HepG2 (cell line): ENCODE measurements around the gene SUN5. TPM values are rescaled to one million over a fixed set of nuclear protein-coding genes. Genes with fewer than 3 reads are reported as not detected.

Experiments used
- ATAC-seq: fragments of 200-7000 bp; cut with Tn5 transposase; 3 replicates; pipeline ENCODE4 v1.9.1; 2020; ENCODE audit warnings: mild to moderate bottlenecking, moderate library complexity
- BruUV-seq: library from RNA; stranded (reverse); fragments of 400-500 nt; replicated peaks from 2 replicates; lab custom pipeline; 2021; lab: Mats Ljungman, UMichigan
- CTCF ChIA-PET: fragments of 300-600 bp; formaldehyde crosslinking; extraction: SDS; loops from one replicate; lab custom pipeline; 2021; ENCODE audit warnings: low total read pairs, inconsistent platforms, low intra/inter-chr PET ratio; lab: Yijun Ruan, JAX
- POLR2A ChIA-PET: fragments of 350-600 bp; sonication (Branson Sonifier 250); formaldehyde crosslinking; loops from one replicate; lab custom pipeline; 2020; ENCODE audit warnings: antibody characterized with exemption, inconsistent platforms; lab: Yijun Ruan, JAX
- DNase-seq: peaks from one replicate; pipeline ENCODE4 v3.0.0-alpha.2; 2015; ENCODE audit warnings: low spot score
- FAIRE-seq: peaks from 3 replicates; lab custom pipeline; 2011; peaks lifted over from hg19 to GRCh38; lab: Jason Lieb, UNC
- H2AFZ ChIP-seq: one replicate; pipeline ENCODE4 v1.6.1; 2011; ENCODE audit warnings: low read length, inconsistent platforms
- H3K27ac ChIP-seq: fragments of 300-600 bp; 3 replicates; pipeline ENCODE4 v1.8.0; 2011; ENCODE audit warnings: mixed run types, mild to moderate bottlenecking, mixed read lengths, low read length, inconsistent platforms; ENCODE audit not compliant: insufficient read depth; ENCODE audit errors: extremely low read length
- H3K27me3 ChIP-seq, 2 experiments: fragments of 200-600 bp in 1 of 2; 2 replicates in 1 of 2; 3 replicates in 1 of 2; pipeline versions ENCODE4 v1.6.0 to v1.8.0; 2011; ENCODE audit warnings: low read length in 2 of 2, mild to moderate bottlenecking in 2 of 2, moderate library complexity in 2 of 2, inconsistent platforms in 1 of 2; ENCODE audit not compliant: insufficient read depth in 2 of 2, control insufficient read depth in 1 of 2
- H3K36me3 ChIP-seq, 2 experiments: fragments of 200-600 bp in 1 of 2; replicated peaks in 1 of 2; 2 replicates in 1 of 2; 3 replicates in 1 of 2; pipeline versions ENCODE4 v1.5.1 to v1.8.0; 2011; ENCODE audit warnings: low read length in 2 of 2, inconsistent platforms in 1 of 2; ENCODE audit not compliant: insufficient read depth in 2 of 2, control insufficient read depth in 1 of 2
- H3K4me1 ChIP-seq: 2 replicates; pipeline ENCODE4 v1.5.1; 2012; ENCODE audit warnings: low read length, inconsistent platforms; ENCODE audit not compliant: insufficient read depth
- H3K4me2 ChIP-seq: 2 replicates; pipeline ENCODE4 v1.6.0; 2011; ENCODE audit warnings: low read depth, low read length, inconsistent platforms
- H3K4me3 ChIP-seq, 3 experiments: fragments of 200-600 bp in 1 of 3; sonication (generic), shearing (Covaris generic) in 1 of 3; replicated peaks in 1 of 3; 2 replicates each; pipeline ENCODE4 v1.5.1; 2011 to 2016; ENCODE audit warnings: low read length in 3 of 3, inconsistent platforms in 2 of 3, low read depth in 2 of 3, mild to moderate bottlenecking in 2 of 3, control low read depth in 1 of 3, mixed read lengths in 1 of 3; ENCODE audit not compliant: insufficient read depth in 1 of 3
- H3K79me2 ChIP-seq: one replicate; pipeline ENCODE4 v1.6.1; 2011; ENCODE audit warnings: low read length, inconsistent platforms; ENCODE audit not compliant: insufficient read depth
- H3K9ac ChIP-seq: 2 replicates; pipeline ENCODE4 v1.6.0; 2011; ENCODE audit warnings: mild to moderate bottlenecking, low read depth, low read length, inconsistent platforms; ENCODE audit not compliant: insufficient read depth
- H3K9me3 ChIP-seq: 2 replicates; pipeline ENCODE4 v1.5.1; 2012; ENCODE audit warnings: mild to moderate bottlenecking, low read length
- H4K20me1 ChIP-seq: 2 replicates; pipeline ENCODE4 v1.6.0; 2011; ENCODE audit warnings: inconsistent platforms, mild to moderate bottlenecking, low read length, moderate library complexity; ENCODE audit not compliant: insufficient read depth
- CC2D1A ChIP-seq: sonication (generic); formaldehyde crosslinking; IDR thresholded peaks from 2 replicates; pipeline ENCODE4 v1.8.1; 2023; ENCODE audit warnings: mild to moderate bottlenecking, missing genetic modification reagents
- CHD2 ChIP-seq: IDR thresholded peaks from 2 replicates; pipeline ENCODE4 v1.6.1; 2011; ENCODE audit warnings: low read depth, low read length, improper control_type of control experiment
- FOXA3 ChIP-seq: IDR thresholded peaks from 2 replicates; pipeline ENCODE4 v1.6.1; 2016; ENCODE audit warnings: missing genetic modification reagents, missing compliant biosample characterization
- HCFC1 ChIP-seq: fragments of 150-350 bp; IDR thresholded peaks from 2 replicates; pipeline ENCODE4 v1.6.1; 2014; ENCODE audit warnings: low read depth, low read length
- HOXA3 ChIP-seq: sonication (generic); formaldehyde crosslinking; IDR thresholded peaks from 2 replicates; pipeline ENCODE4 v1.5.0; 2020; ENCODE audit warnings: missing genetic modification reagents
- KAT2B ChIP-seq: fragments of 150-350 bp; IDR thresholded peaks from 2 replicates; pipeline ENCODE4 v1.6.1; 2014; ENCODE audit warnings: low read depth, low read length, borderline replicate concordance
- KMT2B ChIP-seq: IDR thresholded peaks from 2 replicates; pipeline ENCODE4 v1.6.1; 2016; ENCODE audit warnings: missing genetic modification reagents, missing compliant biosample characterization
- NCOA5 ChIP-seq: sonication (generic); formaldehyde crosslinking; IDR thresholded peaks from 2 replicates; pipeline ENCODE4 v1.4.0; 2020; ENCODE audit warnings: missing genetic modification reagents
- NCOR1 ChIP-seq: fragments of 200-600 bp; sonication (generic); IDR thresholded peaks from 2 replicates; pipeline ENCODE4 v1.7.0; 2017; ENCODE audit warnings: antibody characterized with exemption, low read length, borderline replicate concordance
- SOX13 ChIP-seq, 3 experiments: fragments of 450-650 bp in 1 of 3; sonication (generic) in 1 of 3; formaldehyde crosslinking in 1 of 3; IDR thresholded peaks in 2 of 3; conservative IDR thresholded peaks in 1 of 3; 2 replicates each; pipeline versions ENCODE4 v1.5.0 to v1.6.1; 2016 to 2020; ENCODE audit warnings: antibody characterized with exemption in 1 of 3, mild to moderate bottlenecking in 1 of 3, missing compliant biosample characterization in 1 of 3, missing genetic modification reagents in 1 of 3, moderate library complexity in 1 of 3
- TBX3 ChIP-seq: fragments of 450-650 bp; IDR thresholded peaks from 2 replicates; pipeline ENCODE4 v1.6.1; 2017; ENCODE audit warnings: antibody characterized with exemption, mild to moderate bottlenecking, inconsistent platforms, borderline replicate concordance
- ZMYM2 ChIP-seq: sonication (generic); formaldehyde crosslinking; IDR thresholded peaks from 2 replicates; pipeline ENCODE4 v1.8.0; 2022; ENCODE audit warnings: mild to moderate bottlenecking, missing genetic modification reagents
- ZNF136 ChIP-seq: sonication (generic); formaldehyde crosslinking; IDR thresholded peaks from 2 replicates; pipeline ENCODE4 v1.8.1; 2022; ENCODE audit warnings: low read depth, mild to moderate bottlenecking, moderate library complexity, missing genetic modification reagents
- ZNF383 ChIP-seq: sonication (generic); formaldehyde crosslinking; IDR thresholded peaks from 2 replicates; pipeline ENCODE4 v1.4.0; 2020; ENCODE audit warnings: missing genetic modification reagents, mild to moderate bottlenecking, borderline replicate concordance
- ZNF441 ChIP-seq: sonication (generic); formaldehyde crosslinking; IDR thresholded peaks from 2 replicates; pipeline ENCODE4 v1.7.0; 2021; ENCODE audit warnings: missing genetic modification reagents, borderline replicate concordance
- ZNF547 ChIP-seq: sonication (generic); formaldehyde crosslinking; IDR thresholded peaks from 2 replicates; pipeline ENCODE4 v1.5.1; 2020; ENCODE audit warnings: mild to moderate bottlenecking, missing genetic modification reagents
- ZNF839 ChIP-seq: sonication (generic); formaldehyde crosslinking; IDR thresholded peaks from 2 replicates; pipeline ENCODE4 v1.4.0; 2020; ENCODE audit warnings: missing genetic modification reagents, mild to moderate bottlenecking, borderline replicate concordance
- ZNF883 ChIP-seq: sonication (generic); formaldehyde crosslinking; IDR thresholded peaks from 2 replicates; pipeline ENCODE4 v1.5.1; 2020; ENCODE audit warnings: mild to moderate bottlenecking, missing genetic modification reagents; ENCODE audit errors: not compliant biosample characterization
- WGBS: methylation state at CpG from one replicate; pipeline ENCODE4 v1.1.6; 2017; ENCODE audit warnings: low lambda C conversion rate; 5-methylcytosine and 5-hydroxymethylcytosine counted together
- in situ Hi-C: cut with HindIII; loops from 2 replicates; pipeline ENCODE4 v1.10.0; 2017; ENCODE audit warnings: low pct_unique_long_range_greater_than_20kb; ENCODE audit not compliant: extremely low pct_ligation_motif_present
- intact Hi-C: fragments of 100-400 bp; cut with micrococcal nuclease; formaldehyde crosslinking; loops from one replicate; pipeline ENCODE4 v1.10.0; 2022; ENCODE audit not compliant: unreplicated experiment
- polyA plus RNA-seq, 8 experiments: library from polyadenylated mRNA; depleted of rRNA in 3 of 8; stranded (reverse) in 7 of 8; unstranded in 1 of 8; fragments of >200 nt; fragmentation: Illumina TruSeq in 4 of 8; extraction: Trizol in 4 of 8; gene quantifications; 2 replicates each; pipeline versions ENCODE4 v1.2.1 to v1.2.3, GENCODE V29; 2011 to 2016; ENCODE audit warnings: low read depth in 4 of 8, missing spikeins in 1 of 8, mixed read lengths in 1 of 8; ENCODE audit not compliant: insufficient read depth in 1 of 8
- total RNA-seq, 5 experiments: library from RNA; depleted of rRNA; stranded (reverse); fragments of >200 nt; fragmentation: Illumina TruSeq; extraction: Trizol; gene quantifications; 2 replicates each; pipeline ENCODE4 v1.2.3, GENCODE V29; 2016; ENCODE audit warnings: low read depth in 1 of 5
- TF ChIP-seq, protein P1 (sequence below), 2 experiments: sonication (generic) in 1 of 2; formaldehyde crosslinking in 1 of 2; IDR thresholded peaks; 2 replicates each; pipeline versions ENCODE4 v1.4.0 to v1.6.1; 2016 to 2020; ENCODE audit warnings: borderline replicate concordance in 1 of 2, low read depth in 1 of 2, mild to moderate bottlenecking in 1 of 2, missing genetic modification reagents in 1 of 2
- TF ChIP-seq, protein P2 (sequence below): sonication (generic); formaldehyde crosslinking; IDR thresholded peaks from 2 replicates; pipeline ENCODE4 v1.4.0; 2020; ENCODE audit warnings: missing genetic modification reagents

Gene SUN5
- total and polyA plus RNA-seq, 2 of the 13 experiments (the other 11 are each of a cell fraction or from before 2014, with no cell fraction given), result not detected

DNA sequence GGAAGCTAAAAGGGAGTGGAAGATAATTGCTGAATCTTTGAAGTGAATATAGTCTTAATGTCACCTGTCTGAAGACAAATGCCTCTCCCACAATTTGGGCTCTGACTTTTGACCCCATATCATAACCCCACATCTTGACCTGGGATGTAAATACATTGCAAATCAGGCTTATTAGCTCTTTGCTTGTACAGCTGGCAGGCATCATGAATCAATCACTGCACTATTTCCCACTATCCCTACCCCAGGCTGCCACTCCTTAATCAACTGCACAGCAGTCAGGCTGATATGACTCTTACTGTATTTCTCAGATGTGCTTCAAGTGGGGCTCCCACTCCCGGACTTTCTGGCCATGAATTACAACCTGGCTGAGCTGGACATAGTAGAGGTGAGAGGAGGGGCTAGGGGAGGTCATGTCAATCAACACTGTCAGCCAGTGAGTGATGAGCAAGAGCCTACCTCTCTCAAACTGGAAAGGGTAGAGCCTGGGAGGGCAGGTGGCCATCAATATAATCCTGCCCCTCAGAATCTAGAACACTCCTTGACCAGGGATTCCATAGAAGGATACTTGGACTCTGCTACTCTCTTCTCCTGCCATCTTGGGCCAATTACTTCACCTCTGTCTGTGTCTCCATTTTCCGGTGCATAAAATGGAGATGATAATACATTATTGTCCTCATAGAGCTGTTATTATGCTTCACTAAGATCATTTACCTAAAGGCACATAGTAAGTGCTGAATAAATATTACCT lies 38.9 kb upstream of the SUN5 start:
- Histone ChIP-seq H3K4me1 (peaks cover 34% of the 10 kb centered on the region), H3K4me3 (no peak overlapping the region), H4K20me1 (no peaks in the 10 kb centered on the region), H3K36me3 (no peaks in the 10 kb centered on the region), H2AFZ (no peak overlapping the region), H3K9me3 (peaks cover 10% of the 10 kb centered on the region; the same call in 1 of the 2 replicates), H3K27me3 (no peaks in the 10 kb centered on the region; a peak in 1 of 5 replicates), H3K27ac (peak overlapping the region; percentile 35), H3K9ac (no peak overlapping the region), H3K79me2 (no peaks in the 10 kb centered on the region), H3K4me2 (peak overlapping the region; percentile 47)
- in situ Hi-C loops (no loop called here), intact Hi-C loops (loop anchor here (5.0 kb wide), 1 partner anchor 36 kb away; the partner anchor contains the start of gene BPIFB2)
- ChIA-PET POLR2A (interaction anchor here (0.7 to 3.3 kb wide), 5 partner anchors 12 to 224 kb away, joined by 3 to 16 read pairs (median 4); partner anchors contain the start of genes BPIFB2, BPIFB6 and MAPRE1), CTCF (no interaction called here)
- BruUV-seq, result no TSS peak
- 7% methylated on average over 2 of the region's 2 CpGs for WGBS
- FAIRE-seq (no peak), DNase-seq (no peak), ATAC-seq (peak; percentile 45)
- no peak for TF ChIP-seq NCOA5 (CRISPR knock-in tag)
- TF ChIP-seq HCFC1, result no peak
- TF ChIP-seq FOXA3 (CRISPR knock-in tag), result peak; percentile 67; the same call in 1 of the 2 replicates
- TF ChIP-seq ZNF547 (CRISPR knock-in tag), result peak; percentile 49
- no peak for TF ChIP-seq ZNF839 (CRISPR knock-in tag)
- TF ChIP-seq, protein P1, sequence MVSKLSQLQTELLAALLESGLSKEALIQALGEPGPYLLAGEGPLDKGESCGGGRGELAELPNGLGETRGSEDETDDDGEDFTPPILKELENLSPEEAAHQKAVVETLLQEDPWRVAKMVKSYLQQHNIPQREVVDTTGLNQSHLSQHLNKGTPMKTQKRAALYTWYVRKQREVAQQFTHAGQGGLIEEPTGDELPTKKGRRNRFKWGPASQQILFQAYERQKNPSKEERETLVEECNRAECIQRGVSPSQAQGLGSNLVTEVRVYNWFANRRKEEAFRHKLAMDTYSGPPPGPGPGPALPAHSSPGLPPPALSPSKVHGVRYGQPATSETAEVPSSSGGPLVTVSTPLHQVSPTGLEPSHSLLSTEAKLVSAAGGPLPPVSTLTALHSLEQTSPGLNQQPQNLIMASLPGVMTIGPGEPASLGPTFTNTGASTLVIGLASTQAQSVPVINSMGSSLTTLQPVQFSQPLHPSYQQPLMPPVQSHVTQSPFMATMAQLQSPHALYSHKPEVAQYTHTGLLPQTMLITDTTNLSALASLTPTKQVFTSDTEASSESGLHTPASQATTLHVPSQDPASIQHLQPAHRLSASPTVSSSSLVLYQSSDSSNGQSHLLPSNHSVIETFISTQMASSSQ (IDR thresholded peaks at IDR 0.05; ENCODE audit: low read depth), result no peak
- TF ChIP-seq, protein P1 (CRISPR knock-in tag; IDR thresholded peaks at IDR 0.05; ENCODE audit: borderline replicate concordance), result peak; percentile 38; the same call in 1 of the 2 replicates
- no peak for TF ChIP-seq CHD2
- TF ChIP-seq ZMYM2 (CRISPR knock-in tag), result peak; percentile 25; the same call in 1 of the 2 replicates
- TF ChIP-seq ZNF383 (CRISPR knock-in tag), result no peak
- no peak for TF ChIP-seq KAT2B
- TF ChIP-seq CC2D1A, result no peak
- TF ChIP-seq, protein P2, sequence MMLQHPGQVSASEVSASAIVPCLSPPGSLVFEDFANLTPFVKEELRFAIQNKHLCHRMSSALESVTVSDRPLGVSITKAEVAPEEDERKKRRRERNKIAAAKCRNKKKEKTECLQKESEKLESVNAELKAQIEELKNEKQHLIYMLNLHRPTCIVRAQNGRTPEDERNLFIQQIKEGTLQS (CRISPR knock-in tag), result 0 out of 2 replicates have a peak, but pooled peaks have one; percentile 12
- no peak for TF ChIP-seq TBX3
- TF ChIP-seq NCOR1, result 0 out of 2 replicates have a peak, but pooled peaks have one; percentile 59
- peak; percentile 46 for TF ChIP-seq ZNF883
- TF ChIP-seq ZNF136, result no peak
- no peak for TF ChIP-seq SOX13 (IDR thresholded peaks at IDR 0.05)
- no peak; a peak in 1 of 4 replicates for TF ChIP-seq SOX13 (CRISPR knock-in tag; conservative IDR thresholded peaks at IDR 0.05 in 1 of 2, IDR thresholded peaks at IDR 0.05 in 1 of 2)
- no peak for TF ChIP-seq HOXA3 (CRISPR knock-in tag)
- no peak for TF ChIP-seq KMT2B (CRISPR knock-in tag)
- no peak for TF ChIP-seq ZNF441 (CRISPR knock-in tag)
